GM18909 (cell line): Measurements from ENCODE around the gene GPATCH4.
"Not testable (repeated sequence)": the region's sequence is repeated elsewhere in the genome, so short reads cannot be mapped to it uniquely, and the experiment has no call there.

Experiments used
- ATAC-seq: cut with Tn5 transposase; IDR thresholded peaks from one replicate; pipeline ENCODE4 v1.9.1; 2021; ENCODE audit warnings: mild to moderate bottlenecking; ENCODE audit not compliant: unreplicated experiment, poor library complexity

GPATCH4 gene

DNA sequence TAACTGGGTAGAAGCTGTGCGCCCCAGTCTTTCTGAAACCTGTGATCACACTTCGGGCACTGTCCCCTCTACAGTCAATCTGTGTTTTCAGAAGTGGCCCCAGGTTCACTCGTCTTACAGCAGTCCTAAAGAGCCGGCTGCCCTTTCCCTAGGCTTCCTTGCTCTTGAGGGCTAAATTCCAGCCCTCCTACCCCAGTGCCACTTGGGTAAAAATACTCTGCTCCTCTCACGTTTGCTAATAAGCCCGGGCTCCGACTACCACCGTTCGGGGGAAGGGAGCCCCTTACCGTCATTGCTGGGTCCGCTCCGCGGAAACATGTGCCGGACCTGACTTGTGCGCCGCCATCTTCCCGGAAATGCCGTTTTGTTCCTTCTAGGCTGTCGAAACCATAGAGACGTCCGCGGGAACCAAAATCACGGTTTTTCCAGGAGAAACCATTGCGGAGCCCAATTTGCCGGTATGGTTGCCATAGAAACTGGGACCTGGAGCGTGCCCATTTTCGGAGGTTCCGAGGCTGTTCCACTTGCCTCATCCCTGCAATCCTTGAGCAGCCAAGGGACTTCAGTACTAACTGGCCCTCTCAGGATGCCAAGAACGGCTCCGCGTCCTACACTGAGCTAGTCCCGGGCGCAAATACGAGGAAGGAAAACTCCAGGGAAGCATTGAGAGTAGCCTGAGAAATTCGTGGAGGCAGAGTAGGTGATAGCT lies at the start of gene GPATCH4:
GPATCH4 (minus strand) TSS at position 358 of the 709 bp plus-strand sequence.
- ATAC-seq, result peak; percentile 55

DNA sequence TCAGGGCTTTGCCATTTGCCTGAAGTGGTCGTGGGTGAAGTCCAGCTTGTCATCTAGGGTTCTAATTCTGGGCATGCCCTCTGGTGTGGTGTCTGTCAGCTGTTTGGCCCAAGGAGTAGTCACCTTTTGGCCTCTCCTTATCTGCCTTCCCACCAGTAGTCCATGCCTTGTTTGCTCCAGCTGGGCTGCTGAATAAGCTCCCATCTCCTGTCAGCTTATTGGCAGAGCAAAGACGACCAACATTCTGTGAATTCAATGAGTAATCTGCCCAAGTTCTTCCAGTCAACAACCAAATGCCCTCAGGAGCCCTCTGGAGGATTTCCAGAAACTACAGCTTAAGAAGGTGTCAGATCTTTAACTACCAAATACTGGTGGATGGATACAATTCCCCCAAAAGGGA lies 47.7 kb upstream of the GPATCH4 start:
- ATAC-seq, result no peak

DNA sequence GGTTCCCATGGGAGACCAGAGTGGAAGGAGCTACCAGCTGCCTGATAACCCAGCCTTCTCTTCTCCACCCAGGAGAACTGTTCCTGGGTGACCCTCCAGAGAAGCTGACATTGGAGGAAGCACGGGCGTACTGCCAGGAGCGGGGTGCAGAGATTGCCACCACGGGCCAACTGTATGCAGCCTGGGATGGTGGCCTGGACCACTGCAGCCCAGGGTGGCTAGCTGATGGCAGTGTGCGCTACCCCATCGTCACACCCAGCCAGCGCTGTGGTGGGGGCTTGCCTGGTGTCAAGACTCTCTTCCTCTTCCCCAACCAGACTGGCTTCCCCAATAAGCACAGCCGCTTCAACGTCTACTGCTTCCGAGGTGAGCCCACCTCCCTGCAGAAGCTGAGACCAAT lies 47.2 kb upstream of the GPATCH4 start:
- no peak for ATAC-seq

DNA sequence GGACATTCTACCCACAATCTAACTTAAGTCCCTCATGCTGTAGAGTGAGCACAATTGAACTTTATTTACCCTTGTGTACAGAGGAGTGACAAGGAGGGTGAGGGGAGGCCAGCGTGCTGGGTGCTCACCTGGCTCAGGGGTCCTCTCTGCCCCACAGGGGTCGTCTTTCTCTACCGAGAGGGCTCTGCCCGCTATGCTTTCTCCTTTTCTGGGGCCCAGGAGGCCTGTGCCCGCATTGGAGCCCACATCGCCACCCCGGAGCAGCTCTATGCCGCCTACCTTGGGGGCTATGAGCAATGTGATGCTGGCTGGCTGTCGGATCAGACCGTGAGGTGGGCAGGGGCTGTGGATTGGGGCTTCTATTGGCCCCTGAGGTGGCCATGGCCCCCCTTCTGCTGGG lies 46.1 kb upstream of the GPATCH4 start:
- no peak for ATAC-seq

DNA sequence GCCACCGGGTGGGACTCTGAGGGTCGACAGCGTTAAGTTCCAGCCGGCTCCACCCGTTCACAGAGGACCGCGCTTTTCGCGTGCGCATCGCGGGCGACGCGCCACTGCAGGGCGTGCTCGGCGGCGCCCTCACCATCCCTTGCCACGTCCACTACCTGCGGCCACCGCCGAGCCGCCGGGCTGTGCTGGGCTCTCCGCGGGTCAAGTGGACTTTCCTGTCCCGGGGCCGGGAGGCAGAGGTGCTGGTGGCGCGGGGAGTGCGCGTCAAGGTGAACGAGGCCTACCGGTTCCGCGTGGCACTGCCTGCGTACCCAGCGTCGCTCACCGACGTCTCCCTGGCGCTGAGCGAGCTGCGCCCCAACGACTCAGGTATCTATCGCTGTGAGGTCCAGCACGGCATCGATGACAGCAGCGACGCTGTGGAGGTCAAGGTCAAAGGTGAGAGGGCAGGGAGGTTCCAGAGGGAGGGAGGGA lies 45.5 kb upstream of the GPATCH4 start:
- no peak for ATAC-seq

DNA sequence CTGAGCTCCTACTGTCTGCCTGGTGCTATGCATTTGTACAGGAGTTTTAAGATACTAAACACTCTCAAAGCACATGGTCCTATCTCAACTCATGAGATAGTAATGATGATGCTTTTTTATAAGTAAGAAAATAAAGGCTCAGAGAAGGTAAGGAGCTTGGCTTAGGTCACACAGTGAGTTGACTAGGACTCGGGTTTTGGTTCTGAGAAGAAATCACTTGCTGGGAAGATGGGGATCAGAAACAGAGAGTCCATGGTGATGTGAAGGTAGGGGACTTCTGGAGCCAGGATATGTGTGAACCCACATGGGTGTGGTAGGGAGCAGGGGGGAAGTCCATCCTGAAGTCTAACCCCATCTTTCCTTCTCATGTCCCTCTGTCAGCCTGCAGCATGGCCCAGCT lies 44.4 kb upstream of the GPATCH4 start:
- no peak for ATAC-seq

DNA sequence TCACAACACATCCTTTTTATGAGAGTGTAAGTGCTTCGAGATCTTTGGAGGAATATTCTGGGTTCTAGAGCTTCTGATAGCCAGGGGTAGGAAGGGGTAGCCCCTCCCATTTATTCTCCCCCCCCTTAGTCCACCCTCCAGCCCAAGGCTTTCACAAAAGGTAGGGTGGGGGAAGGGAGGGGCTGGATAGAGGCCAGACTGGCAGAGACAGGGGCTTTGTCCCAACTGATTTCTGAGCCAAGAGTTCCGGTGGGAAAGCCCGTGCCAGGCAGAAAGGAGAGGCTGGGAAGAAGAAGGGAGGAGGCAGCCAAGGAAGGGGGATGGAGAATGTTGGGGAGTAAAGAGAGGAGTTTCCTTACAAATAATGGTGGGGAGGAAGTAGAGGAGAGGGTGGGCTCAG lies 43.8 kb upstream of the GPATCH4 start:
- no peak for ATAC-seq

DNA sequence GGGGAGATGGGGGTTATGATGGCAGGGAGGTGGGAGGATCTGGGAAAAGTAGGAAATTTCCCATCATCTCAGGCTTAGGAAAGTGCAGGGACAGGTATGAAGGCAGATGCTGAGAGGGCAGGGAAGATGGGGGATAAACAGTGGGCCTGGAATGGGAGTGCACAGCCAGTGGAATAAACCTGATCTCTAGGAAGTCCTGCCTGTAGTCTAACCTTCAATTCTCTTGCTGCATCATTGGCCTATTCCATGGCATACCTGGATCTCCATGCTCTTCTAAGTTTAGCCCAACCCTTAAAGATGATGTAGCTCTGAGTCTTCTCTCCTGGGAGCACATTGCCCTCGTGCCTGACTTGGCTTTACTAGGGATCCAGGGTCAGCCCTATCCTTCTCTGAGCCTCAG lies 43.4 kb upstream of the GPATCH4 start:
- no peak for ATAC-seq

DNA sequence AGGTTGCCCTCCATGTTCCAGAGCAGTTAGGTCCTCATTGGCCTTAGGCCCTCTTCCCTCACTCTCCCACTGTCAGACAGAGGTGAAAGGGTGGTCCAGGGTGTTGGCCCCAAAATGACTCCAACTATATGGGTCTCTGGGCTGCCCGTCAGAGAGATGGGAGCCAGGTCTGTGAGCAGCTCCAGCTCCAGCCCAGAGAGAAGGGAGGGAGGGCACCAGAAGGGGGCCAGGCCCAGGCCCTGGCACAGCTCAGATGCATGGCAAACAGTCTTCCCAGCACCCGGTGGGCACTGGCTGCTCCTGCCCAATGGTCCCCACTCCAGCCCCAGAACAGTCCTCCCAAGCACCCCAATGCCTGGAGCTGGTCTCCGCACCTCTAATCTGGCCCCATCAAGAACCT lies 42.9 kb upstream of the GPATCH4 start:
- no peak for ATAC-seq

DNA sequence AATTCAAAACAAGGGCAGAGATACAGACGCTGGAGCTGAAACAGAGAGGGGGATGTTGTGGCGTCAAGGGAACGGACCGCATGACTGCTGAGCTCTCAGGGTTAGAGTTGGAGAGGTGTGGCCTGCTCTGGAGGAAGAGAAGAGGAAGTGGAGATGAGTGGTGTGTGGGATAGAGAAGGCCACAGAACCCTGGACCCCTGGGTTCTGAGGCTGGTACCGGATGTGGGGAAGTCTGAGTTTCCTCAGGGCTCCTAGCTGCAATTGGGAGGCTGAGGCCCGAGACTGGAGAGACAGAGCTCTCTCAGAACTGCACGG lies 42.5 kb upstream of the GPATCH4 start:
- ATAC-seq, result no peak

DNA sequence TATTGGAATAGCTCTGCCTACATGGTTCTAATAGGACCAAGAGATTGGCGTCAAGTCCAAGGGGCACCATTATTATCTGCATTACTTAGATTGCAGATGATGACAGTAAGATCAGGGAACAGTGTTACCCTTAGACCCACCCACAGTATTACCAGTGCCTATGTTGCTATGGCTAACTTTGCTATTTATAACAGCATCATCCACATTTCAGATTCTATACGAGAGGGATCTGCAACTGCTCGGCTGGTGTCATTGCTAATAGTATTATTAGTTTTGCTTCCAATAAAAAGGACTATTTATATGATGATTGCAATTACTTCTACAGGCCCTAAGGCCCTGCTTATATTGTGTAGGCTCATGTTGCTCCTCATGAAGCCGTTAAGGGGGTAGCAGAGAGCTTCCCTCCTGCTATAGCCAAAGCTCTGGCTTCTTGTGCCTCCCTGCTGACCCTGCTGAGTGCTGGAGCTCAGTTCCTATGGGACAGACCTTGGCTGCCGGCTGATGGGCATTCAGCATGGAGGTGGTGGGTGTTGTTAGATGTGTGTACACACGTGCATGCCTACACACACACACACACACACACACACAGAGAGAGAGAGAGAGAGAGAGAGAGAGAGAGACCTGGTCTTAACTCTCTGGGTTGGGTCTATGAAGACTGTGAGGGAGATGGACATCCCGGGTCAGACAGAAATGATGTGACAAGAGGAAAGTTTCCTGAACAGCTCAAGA lies 41.9 kb upstream of the GPATCH4 start:
- no peak for ATAC-seq

DNA sequence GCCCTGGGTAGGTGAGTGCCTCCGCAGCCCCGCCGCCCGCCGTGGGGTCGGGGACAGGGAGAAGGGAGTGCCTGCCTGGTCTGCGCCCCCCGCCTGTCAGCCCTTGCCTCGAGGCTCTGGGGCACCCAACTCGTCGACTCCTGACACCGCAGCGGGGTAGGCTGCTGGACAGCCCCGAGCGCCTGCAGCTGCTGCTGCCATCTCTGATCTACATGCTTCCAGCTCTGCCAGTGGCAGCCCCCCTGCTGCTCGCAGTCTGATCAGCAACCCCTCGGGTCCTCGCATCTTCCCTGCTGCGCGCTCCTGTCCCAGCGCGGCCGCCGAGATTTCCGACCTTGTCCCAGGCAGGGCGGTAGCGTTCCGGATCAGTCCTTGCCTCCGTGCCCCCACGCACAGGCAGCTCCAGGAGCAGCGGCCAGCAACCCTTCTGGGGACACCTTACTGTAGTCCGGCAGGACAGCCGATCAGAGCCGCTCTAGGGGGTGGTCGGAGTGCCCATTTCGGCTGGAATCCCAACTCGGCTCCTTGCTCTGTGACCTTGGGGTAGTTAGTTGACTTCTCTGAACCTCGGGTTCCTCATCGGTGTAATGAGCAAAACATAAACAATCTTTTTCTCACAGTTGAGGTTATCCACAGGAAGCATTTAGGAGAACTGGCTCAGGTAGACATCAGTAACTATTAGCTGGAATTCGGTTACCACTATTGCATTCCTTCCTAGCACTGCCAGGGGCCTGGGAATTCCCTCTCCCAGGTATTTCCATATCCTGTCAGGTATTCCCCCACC lies 41.2 kb upstream of the GPATCH4 start:
- no peak for ATAC-seq

DNA sequence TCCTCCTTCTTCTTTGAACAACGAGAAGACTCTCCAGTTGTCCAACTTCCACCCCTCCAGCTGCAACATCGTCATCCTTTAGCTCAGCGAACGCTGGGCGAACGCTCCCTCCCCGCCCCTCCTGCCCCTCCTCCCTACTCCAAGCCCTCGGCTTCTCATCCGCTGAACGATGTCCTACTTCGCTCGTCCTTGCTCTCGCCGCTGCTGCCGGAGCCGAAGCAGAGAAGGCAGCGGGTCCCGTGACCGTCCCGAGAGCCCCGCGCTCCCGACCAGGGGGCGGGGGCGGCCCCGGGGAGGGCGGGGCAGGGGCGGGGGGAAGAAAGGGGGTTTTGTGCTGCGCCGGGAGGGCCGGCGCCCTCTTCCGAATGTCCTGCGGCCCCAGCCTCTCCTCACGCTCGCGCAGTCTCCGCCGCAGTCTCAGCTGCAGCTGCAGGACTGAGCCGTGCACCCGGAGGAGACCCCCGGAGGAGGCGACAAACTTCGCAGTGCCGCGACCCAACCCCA lies 40.5 kb upstream of the GPATCH4 start, which contains the start of gene BCAN:
BCAN (plus strand) TSS at position 357 of the 504 bp plus-strand sequence. CDS start 3,938 bp downstream, outside the sequence.
- ATAC-seq, result no peak

DNA sequence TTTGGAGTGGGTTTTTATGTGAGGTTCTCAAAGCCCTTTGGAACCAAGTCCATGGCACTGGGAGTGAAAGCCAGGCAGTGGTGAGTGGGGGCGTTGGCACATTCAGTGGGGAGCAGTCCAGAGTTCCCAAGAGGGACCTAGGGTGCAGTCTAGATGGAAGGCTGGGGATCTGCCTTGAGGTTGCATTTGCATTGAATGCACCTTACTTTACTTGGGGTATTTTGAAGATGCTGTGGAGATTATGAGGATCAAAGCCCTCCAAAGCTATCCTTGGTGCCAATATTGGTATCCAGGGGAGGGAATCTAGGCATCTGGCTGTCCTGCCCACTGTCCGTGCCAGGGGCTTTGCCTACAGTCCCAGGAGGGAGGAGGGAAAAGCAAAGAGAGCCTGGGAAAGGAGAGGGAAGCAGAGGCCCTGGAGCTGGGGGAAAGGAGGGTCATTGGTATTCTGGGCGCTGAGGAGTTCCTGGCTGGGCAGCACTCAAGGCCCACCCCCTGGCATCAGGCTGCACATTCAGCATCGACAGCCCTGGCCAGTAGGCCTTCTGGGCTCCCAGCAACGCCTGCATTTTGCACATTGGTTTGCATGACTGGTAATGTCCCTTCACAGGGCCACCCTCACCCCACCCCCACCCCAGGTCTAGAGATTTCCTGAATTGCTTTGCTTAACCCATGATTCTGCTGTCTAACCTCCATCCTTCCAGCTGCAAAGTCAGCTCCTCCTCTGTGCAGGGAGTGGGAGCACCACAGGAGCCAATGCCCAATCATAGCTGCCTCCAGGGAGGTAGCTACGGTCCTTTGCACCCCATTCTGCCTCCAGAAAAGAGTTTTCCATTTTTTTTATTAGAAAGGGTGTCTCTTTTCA lies 39.8 kb upstream of the GPATCH4 start:
- no peak for ATAC-seq

DNA sequence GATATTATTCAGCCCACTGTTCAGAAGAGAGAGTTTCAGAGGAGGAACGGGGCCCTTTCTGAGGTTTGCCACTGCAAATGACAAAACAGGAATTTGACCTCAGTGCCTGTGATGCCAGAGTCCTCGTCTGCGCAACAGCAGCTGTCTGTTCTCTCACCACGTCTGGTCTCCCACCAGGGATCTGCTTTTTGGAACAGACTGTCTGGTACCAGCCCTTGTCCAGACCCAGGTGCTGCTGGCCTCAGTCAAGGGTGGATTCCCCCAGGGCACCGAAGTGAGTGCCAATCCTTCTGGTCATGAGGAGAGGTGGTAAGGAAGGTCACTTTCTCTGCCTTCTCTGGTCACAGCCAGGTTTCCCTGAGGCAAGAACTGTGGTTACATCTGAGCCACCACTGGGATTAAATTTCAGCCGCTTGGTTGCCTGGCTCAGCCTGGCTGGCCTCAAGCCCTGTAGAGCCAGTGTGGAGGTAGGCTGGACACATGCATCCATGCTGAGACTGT lies 38.4 kb upstream of the GPATCH4 start:
- no peak for ATAC-seq

DNA sequence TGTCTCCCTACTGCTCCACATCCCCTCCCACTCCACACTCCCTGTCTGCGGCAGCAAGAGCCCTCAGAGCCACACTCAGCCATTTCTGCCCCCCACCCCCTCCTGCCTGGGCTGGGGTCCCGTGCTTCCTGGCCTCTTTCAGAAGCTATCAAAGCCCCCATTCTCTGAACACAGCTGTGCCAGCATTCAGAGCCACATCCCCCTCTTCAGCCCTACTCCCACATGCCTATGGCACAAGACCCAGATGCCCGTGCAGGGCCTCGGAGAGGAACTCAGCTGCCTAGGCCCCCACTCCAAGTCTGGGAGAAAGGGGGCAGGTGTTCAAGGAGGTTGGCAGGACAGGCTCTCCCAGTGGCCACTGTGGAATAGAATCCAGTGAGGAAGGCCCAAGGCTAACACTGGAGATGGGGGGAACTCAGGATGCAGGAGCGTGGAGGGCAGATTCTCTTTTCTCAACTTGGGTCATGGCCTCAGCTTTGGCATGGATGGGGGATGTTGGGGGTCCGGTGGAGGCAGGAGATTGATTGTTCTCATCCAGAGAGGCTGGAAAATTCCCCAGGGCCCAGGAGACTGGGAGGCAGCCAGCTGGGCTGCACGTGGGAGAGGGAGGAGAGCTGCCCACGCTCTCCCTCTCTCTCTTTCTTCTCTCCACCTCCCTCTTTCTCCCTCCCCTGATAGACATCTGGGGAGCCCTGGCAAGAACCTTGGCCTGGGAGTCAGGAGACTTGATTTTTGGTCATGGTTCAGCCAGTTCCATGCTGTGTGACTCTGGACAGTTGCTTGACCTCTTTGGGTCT lies 37.1 kb upstream of the GPATCH4 start:
- ATAC-seq, result no peak

DNA sequence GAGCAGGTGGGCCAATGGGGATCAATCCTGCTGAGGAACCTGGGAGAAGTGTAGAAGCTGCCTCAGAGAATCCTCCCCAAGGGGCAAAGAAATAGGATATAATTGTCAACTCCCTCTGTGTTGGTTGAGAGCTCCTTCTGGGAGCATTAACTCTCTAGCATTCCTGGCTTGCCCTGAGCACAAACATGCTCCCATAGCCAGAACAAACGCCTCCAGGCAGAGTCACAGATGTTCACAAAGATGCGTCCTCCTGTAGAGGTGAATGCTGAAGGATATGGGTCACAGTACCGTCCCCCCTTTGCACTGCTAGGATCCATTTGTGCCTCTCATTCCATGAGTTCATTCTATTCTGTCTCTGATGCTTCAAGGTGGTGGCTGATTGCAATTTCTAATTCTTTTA lies 31.1 kb upstream of the GPATCH4 start:
- ATAC-seq, result no peak

DNA sequence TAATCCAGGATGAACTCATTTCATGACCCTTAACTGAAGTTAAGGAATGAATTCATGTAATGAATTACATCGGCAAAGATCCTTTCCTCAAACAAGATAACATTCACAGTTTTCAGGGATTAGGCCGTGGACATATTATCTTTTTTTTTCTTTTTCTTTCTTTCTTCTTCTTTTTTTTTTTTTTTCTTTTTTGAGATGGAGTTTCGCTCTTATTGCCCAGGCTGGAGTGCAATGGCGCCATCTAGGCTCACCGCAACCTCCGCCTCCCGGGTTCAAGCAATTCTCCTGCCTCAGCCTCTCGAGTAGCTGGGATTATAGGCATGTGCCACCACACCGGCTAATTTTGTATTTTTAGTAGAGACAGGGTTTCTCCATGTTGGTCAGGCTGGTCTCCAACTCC lies 29.9 kb upstream of the GPATCH4 start:
- not testable (repeated sequence) for ATAC-seq

DNA sequence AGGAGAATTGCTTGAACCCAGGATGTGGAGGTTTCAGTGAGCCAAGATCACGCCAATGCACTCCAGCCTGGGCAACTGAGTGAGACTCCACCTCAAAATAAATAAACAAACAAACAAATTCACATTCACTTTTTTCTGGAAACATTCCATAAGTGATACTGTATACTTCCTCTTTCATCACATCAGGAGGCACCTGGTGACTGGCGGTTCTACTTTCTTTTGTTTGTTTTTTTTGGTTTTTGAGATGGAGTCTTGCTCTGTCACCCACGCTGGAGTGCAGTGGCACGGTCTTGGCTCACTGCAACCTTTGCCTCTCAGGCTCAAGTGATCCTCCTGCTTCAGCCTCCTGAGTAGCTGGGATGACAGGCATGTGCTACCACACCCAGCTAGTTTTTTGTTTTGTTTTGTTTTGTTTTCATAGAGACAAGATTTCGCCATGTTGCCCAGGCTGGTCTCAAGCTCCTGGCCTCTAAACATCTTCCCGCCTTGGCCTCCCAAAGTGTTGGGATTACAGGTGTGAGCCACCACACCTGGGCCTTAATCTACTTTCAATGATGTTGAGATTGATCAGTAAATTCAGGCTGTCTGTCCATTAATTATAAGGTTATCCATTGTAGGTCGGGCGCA lies 28.7 kb upstream of the GPATCH4 start:
- no peak for ATAC-seq
